GM12892 (cell line): Measurements from ENCODE around the gene NKD2.
A peak's percentile ranks its signal among the peaks of the same experiment; 100 is the strongest.

ENCODE experiments used
- DNase-seq: peaks from one replicate; pipeline ENCODE4 v3.0.0; 2011; ENCODE audit not compliant: insufficient read length
- FAIRE-seq: peaks from 2 replicates; lab custom pipeline; 2011; peaks lifted over from hg19 to GRCh38; lab: Jason Lieb, UNC
- POLR2A ChIP-seq: IDR thresholded peaks from 2 replicates; pipeline ENCODE4 v1.6.1; 2011; ENCODE audit warnings: low read depth, low read length, control low read depth
- POLR2AphosphoS5 ChIP-seq: IDR thresholded peaks from 2 replicates; pipeline ENCODE4 v1.6.1; 2011; ENCODE audit warnings: low read depth, low read length, control low read depth
- TAF1 ChIP-seq: IDR thresholded peaks from 2 replicates; pipeline ENCODE4 v1.6.1; 2011; ENCODE audit warnings: low read depth, mild to moderate bottlenecking, control low read depth, low read length, borderline replicate concordance

NKD2 gene

GRCh38 chr5:981456-981855, 27.1 kb upstream of the NKD2 start:
- DNase-seq (peak; percentile 4), FAIRE-seq (no peak)
- TF ChIP-seq TAF1 (no peak), POLR2AphosphoS5 (no peak), POLR2A (no peak)

GRCh38 chr5:982377-983237, 26.0 kb upstream of the NKD2 start:
- FAIRE-seq (no peak), DNase-seq (peak; percentile 29)
- no peak for TF ChIP-seq TAF1
- no peak for TF ChIP-seq POLR2AphosphoS5
- TF ChIP-seq POLR2A: no peak

- FAIRE-seq (no peak), DNase-seq (no peak)
- TF ChIP-seq POLR2AphosphoS5 (no peak), TAF1 (no peak), POLR2A (no peak)
Measured at GRCh38 chr5:983238-983524, 25.4 kb upstream of the NKD2 start.

GRCh38 chr5:983568-983967, 25.0 kb upstream of the NKD2 start:
- DNase-seq: no peak
- TF ChIP-seq POLR2A: no peak
- no peak for TF ChIP-seq TAF1
- TF ChIP-seq POLR2AphosphoS5: no peak
- peak; percentile 77 for FAIRE-seq

- DNase-seq: no peak
- FAIRE-seq: no peak
- no peak for TF ChIP-seq TAF1
- no peak for TF ChIP-seq POLR2A
- no peak for TF ChIP-seq POLR2AphosphoS5
Measured at GRCh38 chr5:984774-985173, 23.8 kb upstream of the NKD2 start.

GRCh38 chr5:987761-988160, 20.8 kb upstream of the NKD2 start:
- DNase-seq: no peak
- no peak for FAIRE-seq
- no peak for TF ChIP-seq POLR2AphosphoS5
- TF ChIP-seq TAF1: no peak
- no peak for TF ChIP-seq POLR2A

- FAIRE-seq: no peak
- no peak for DNase-seq
- TF ChIP-seq TAF1 (no peak), POLR2AphosphoS5 (no peak), POLR2A (no peak)
Measured at GRCh38 chr5:988322-988721, 20.3 kb upstream of the NKD2 start.

GRCh38 chr5:989961-990530, 18.6 kb upstream of the NKD2 start:
- FAIRE-seq (no peak), DNase-seq (no peak)
- TF ChIP-seq POLR2A (no peak), TAF1 (no peak), POLR2AphosphoS5 (no peak)

- TF ChIP-seq POLR2A (no peak), POLR2AphosphoS5 (no peak), TAF1 (no peak)
- no peak for DNase-seq
- no peak for FAIRE-seq
Measured at GRCh38 chr5:991472-992267, 16.9 kb upstream of the NKD2 start.

- no peak for DNase-seq
- FAIRE-seq: no peak
- TF ChIP-seq POLR2AphosphoS5: no peak
- no peak for TF ChIP-seq TAF1
- TF ChIP-seq POLR2A: no peak
Measured at GRCh38 chr5:994272-994607, 14.4 kb upstream of the NKD2 start.

GRCh38 chr5:994821-995220, 13.8 kb upstream of the NKD2 start:
- TF ChIP-seq POLR2A (no peak), TAF1 (no peak), POLR2AphosphoS5 (no peak)
- DNase-seq: peak; percentile 8
- FAIRE-seq: no peak

GRCh38 chr5:995318-995717, 13.3 kb upstream of the NKD2 start:
- no peak for TF ChIP-seq POLR2A
- TF ChIP-seq TAF1: no peak
- TF ChIP-seq POLR2AphosphoS5: no peak
- FAIRE-seq (no peak), DNase-seq (peak; percentile 10)
